Activated CD4-positive, CD25-positive, alpha-beta regulatory T cell treated with anti-CD3 and anti-CD28 coated beads, Interleukin-2, amount 50 U/mL, for 72 hours (primary cell): ENCODE data around the gene F2R.
"Not testable (repeated sequence)": the region's sequence is repeated elsewhere in the genome, so short reads cannot be mapped to it uniquely, and the experiment has no call there.

Source experiments
- DNase-seq: peaks from one replicate; pipeline ENCODE4 v3.0.0; 2021

F2R gene

GRCh38 chr5:76715736-76716455 lies at the start of gene F2R:
Gene F2R, plus strand, starts transcription at chr5:76716126. Its CDS starts 182 bp downstream, at chr5:76716308.
- DNase-seq, result peak; percentile 36

GRCh38 chr5:76667495-76667894 lies 48.4 kb upstream of the F2R start:
- DNase-seq, result no peak

- no peak for DNase-seq
Measured at GRCh38 chr5:76669245-76669644, 46.7 kb upstream of the F2R start.

GRCh38 chr5:76670508-76670907 lies 45.4 kb upstream of the F2R start:
- no peak for DNase-seq

- DNase-seq, result no peak
Measured at GRCh38 chr5:76672242-76672641, 43.7 kb upstream of the F2R start.

- DNase-seq, result no peak
Measured at GRCh38 chr5:76673125-76673524, 42.8 kb upstream of the F2R start.

GRCh38 chr5:76674330-76675066 lies 41.4 kb upstream of the F2R start:
- DNase-seq, result no peak

GRCh38 chr5:76675364-76675763 lies 40.6 kb upstream of the F2R start:
- DNase-seq, result no peak

- DNase-seq, result no peak
Measured at GRCh38 chr5:76677849-76678472, 38.0 kb upstream of the F2R start.

GRCh38 chr5:76679231-76679630 lies 36.7 kb upstream of the F2R start:
- DNase-seq, result no peak

GRCh38 chr5:76680826-76681225 lies 35.1 kb upstream of the F2R start:
- not testable (repeated sequence) for DNase-seq

GRCh38 chr5:76681287-76681686 lies 34.6 kb upstream of the F2R start:
- no peak for DNase-seq

- no peak for DNase-seq
Measured at GRCh38 chr5:76682387-76682786, 33.5 kb upstream of the F2R start.

- no peak for DNase-seq
Measured at GRCh38 chr5:76683816-76684731, 31.9 kb upstream of the F2R start.

GRCh38 chr5:76684756-76685519 lies 31.0 kb upstream of the F2R start:
- no peak for DNase-seq

- no peak for DNase-seq
Measured at GRCh38 chr5:76685704-76686103, 30.2 kb upstream of the F2R start.

- DNase-seq, result no peak
Measured at GRCh38 chr5:76688212-76688611, 27.7 kb upstream of the F2R start.

GRCh38 chr5:76688836-76689235 lies 27.1 kb upstream of the F2R start:
- no peak for DNase-seq

GRCh38 chr5:76689321-76690036 lies 26.4 kb upstream of the F2R start:
- DNase-seq, result no peak

GRCh38 chr5:76690037-76690679 lies 25.8 kb upstream of the F2R start:
- DNase-seq, result no peak
